H1 (cell line): ENCODE results near the gene PCDHGA1. TPM values are rescaled to one million over a fixed set of nuclear protein-coding genes. Genes with fewer than 3 reads are reported as not detected.

ENCODE experiments used
- CTCF ChIA-PET: fragments of 300-600 bp; sonication (Branson Sonifier 250); formaldehyde crosslinking; loops from one replicate; lab custom pipeline; 2021; ENCODE audit not compliant: partially characterized antibody; lab: Charles Lee
- POLR2A ChIA-PET: fragments of 300-600 bp; sonication (Branson Sonifier 250); formaldehyde crosslinking; loops from one replicate; lab custom pipeline; 2021; ENCODE audit warnings: inconsistent platforms; ENCODE audit not compliant: partially characterized antibody; lab: Charles Lee
- DNase-seq, 2 experiments: peaks; one replicate each; pipeline versions ENCODE4 v3.0.0 to v3.0.0-alpha.2; 2010 to 2022; ENCODE audit warnings: low spot score in 2 of 2, low read depth in 1 of 2, mixed read lengths in 1 of 2
- FAIRE-seq: peaks from 2 replicates; lab custom pipeline; 2011; peaks lifted over from hg19 to GRCh38; lab: Jason Lieb, UNC
- H2AFZ ChIP-seq: 2 replicates; pipeline ENCODE4 v1.8.1; 2012; ENCODE audit warnings: low read length, inconsistent platforms
- H2AK5ac ChIP-seq: 2 replicates; pipeline ENCODE4 v1.6.1; 2013; ENCODE audit warnings: low read depth, low read length
- H2BK120ac ChIP-seq: replicated peaks from 2 replicates; pipeline ENCODE3; 2013; ENCODE audit warnings: low read depth, low read length, inconsistent platforms
- H2BK12ac ChIP-seq: 2 replicates; pipeline ENCODE4 v1.6.1; 2013; ENCODE audit warnings: low read depth, low read length
- H2BK15ac ChIP-seq: 2 replicates; pipeline ENCODE4 v1.6.1; 2013; ENCODE audit warnings: low read length
- H2BK20ac ChIP-seq: 2 replicates; pipeline ENCODE4 v1.6.1; 2013; ENCODE audit warnings: low read length
- H2BK5ac ChIP-seq: 2 replicates; pipeline ENCODE4 v1.6.1; 2013; ENCODE audit warnings: low read depth, low read length
- H3K14ac ChIP-seq: 2 replicates; pipeline ENCODE4 v1.6.1; 2013; ENCODE audit warnings: inconsistent platforms; ENCODE audit not compliant: insufficient read length
- H3K18ac ChIP-seq: 2 replicates; pipeline ENCODE4 v1.6.1; 2013; ENCODE audit warnings: low read length; ENCODE audit errors: extremely low read depth
- H3K23ac ChIP-seq: 2 replicates; pipeline ENCODE4 v1.6.1; 2013; ENCODE audit warnings: inconsistent platforms; ENCODE audit not compliant: insufficient read length
- H3K23me2 ChIP-seq: 2 replicates; pipeline ENCODE4 v1.6.1; 2013; ENCODE audit warnings: low read depth, low read length
- H3K27ac ChIP-seq: 2 replicates; pipeline ENCODE4 v1.6.1; 2011; ENCODE audit warnings: low read depth, low read length, inconsistent platforms
- H3K27me3 ChIP-seq, 4 experiments: replicated peaks in 1 of 4; 1 replicate in 1 of 4; 2 replicates in 3 of 4; pipeline versions ENCODE4 v1.6.1 to v1.8.1; 2011 to 2013; ENCODE audit warnings: low read length in 3 of 4, mild to moderate bottlenecking in 3 of 4, inconsistent platforms in 2 of 4, mixed read lengths in 2 of 4, moderate library complexity in 1 of 4; ENCODE audit not compliant: control insufficient read depth in 3 of 4, insufficient read depth in 3 of 4; ENCODE audit errors: extremely low read depth in 1 of 4
- H3K36me3 ChIP-seq, 4 experiments: 2 replicates each; pipeline versions ENCODE4 v1.6.1 to v1.8.1; 2011 to 2013; ENCODE audit warnings: mild to moderate bottlenecking in 4 of 4, low read length in 3 of 4, moderate library complexity in 2 of 4, control low read depth in 1 of 4, inconsistent platforms in 1 of 4; ENCODE audit not compliant: insufficient read depth in 4 of 4, control insufficient read depth in 2 of 4
- H3K4ac ChIP-seq: replicated peaks from 2 replicates; pipeline ENCODE3; 2013; ENCODE audit warnings: low read length, low read depth, mixed read lengths, inconsistent platforms; ENCODE audit not compliant: insufficient read length
- H3K4me1 ChIP-seq, 4 experiments: replicated peaks in 1 of 4; 1 replicate in 1 of 4; 2 replicates in 3 of 4; pipeline versions ENCODE4 v1.6.1 to v1.8.1; 2011 to 2013; ENCODE audit warnings: low read length in 3 of 4, inconsistent platforms in 2 of 4, mixed read lengths in 1 of 4; ENCODE audit not compliant: insufficient read depth in 4 of 4, control insufficient read depth in 3 of 4
- H3K4me2 ChIP-seq, 2 experiments: 2 replicates each; pipeline versions ENCODE4 v1.6.1 to v1.8.1; 2011 to 2013; ENCODE audit warnings: low read depth in 2 of 2, low read length in 2 of 2, control low read depth in 1 of 2, inconsistent platforms in 1 of 2, mild to moderate bottlenecking in 1 of 2; ENCODE audit not compliant: insufficient read depth in 1 of 2
- H3K4me3 ChIP-seq, 4 experiments: fragments of 200-600, 300-600 bp in 1 of 4; sonication (generic), shearing (Covaris generic), sonication (Bioruptor Twin) in 1 of 4; 2 replicates each; pipeline versions ENCODE4 v1.5.1 to v1.8.1; 2011 to 2016; ENCODE audit warnings: low read length in 4 of 4, low read depth in 3 of 4, control low read depth in 2 of 4, inconsistent platforms in 2 of 4, mild to moderate bottlenecking in 2 of 4, mixed read lengths in 1 of 4, moderate library complexity in 1 of 4; ENCODE audit not compliant: insufficient read depth in 2 of 4; ENCODE audit errors: extremely low read depth in 1 of 4
- H3K56ac ChIP-seq: replicated peaks from 2 replicates; pipeline ENCODE3; 2013; ENCODE audit warnings: low read depth, mild to moderate bottlenecking, mixed read lengths, low read length, inconsistent platforms; ENCODE audit not compliant: insufficient read length
- H3K79me1 ChIP-seq: 2 replicates; pipeline ENCODE4 v1.6.1; 2013; ENCODE audit warnings: low read depth, low read length, control low read depth
- H3K79me2 ChIP-seq, 2 experiments: 2 replicates each; pipeline versions ENCODE4 v1.6.1 to v1.8.1; 2012 to 2013; ENCODE audit warnings: low read length in 2 of 2, mild to moderate bottlenecking in 2 of 2, inconsistent platforms in 1 of 2; ENCODE audit not compliant: insufficient read depth in 2 of 2, control insufficient read depth in 1 of 2
- H3K9ac ChIP-seq, 4 experiments: replicated peaks in 1 of 4; 1 replicate in 1 of 4; 2 replicates in 3 of 4; pipeline versions ENCODE4 v1.6.1 to v1.8.1; 2011 to 2013; ENCODE audit warnings: low read depth in 3 of 4, low read length in 3 of 4, control low read depth in 2 of 4, mild to moderate bottlenecking in 2 of 4, moderate library complexity in 2 of 4, inconsistent platforms in 1 of 4; ENCODE audit errors: extremely low read depth in 1 of 4
- H3K9me3 ChIP-seq, 2 experiments: 2 replicates each; pipeline versions ENCODE4 v1.6.1 to v1.8.1; 2012 to 2013; ENCODE audit warnings: mild to moderate bottlenecking in 2 of 2, moderate library complexity in 2 of 2, control low read depth in 1 of 2, inconsistent platforms in 1 of 2, low read depth in 1 of 2, low read length in 1 of 2, mixed read lengths in 1 of 2; ENCODE audit not compliant: insufficient read depth in 2 of 2
- H4K20me1 ChIP-seq, 2 experiments: replicated peaks in 1 of 2; 2 replicates each; pipeline versions ENCODE3 to v1.8.1; 2011 to 2013; ENCODE audit warnings: inconsistent platforms in 2 of 2, low read length in 2 of 2, mild to moderate bottlenecking in 1 of 2; ENCODE audit not compliant: insufficient read depth in 2 of 2, control insufficient read depth in 1 of 2
- H4K5ac ChIP-seq: 2 replicates; pipeline ENCODE4 v1.6.1; 2013; ENCODE audit warnings: low read length, low read depth, mixed read lengths, inconsistent platforms; ENCODE audit not compliant: insufficient read length
- H4K8ac ChIP-seq: 2 replicates; pipeline ENCODE4 v1.8.0; 2013; ENCODE audit warnings: mild to moderate bottlenecking, moderate library complexity, low read length, inconsistent platforms; ENCODE audit not compliant: insufficient read depth; ENCODE audit errors: extremely low read depth
- H4K91ac ChIP-seq: replicated peaks from 2 replicates; pipeline ENCODE3; 2013; ENCODE audit warnings: low read length, mixed read lengths, inconsistent platforms; ENCODE audit not compliant: insufficient read length
- CBX8 ChIP-seq: fragments of 300-800, 300-1000 bp; sonication (generic); IDR thresholded peaks from 2 replicates; pipeline ENCODE4 v1.7.1; 2016; ENCODE audit warnings: low read depth, low read length, borderline replicate concordance
- KDM1A ChIP-seq: fragments of 200-600, 300-600 bp; sonication (generic); IDR thresholded peaks from 2 replicates; pipeline ENCODE4 v1.7.1; 2016; ENCODE audit warnings: mild to moderate bottlenecking, low read length, borderline replicate concordance
- POLR2A ChIP-seq, 2 experiments: IDR thresholded peaks; 1 replicate in 1 of 2; 2 replicates in 1 of 2; pipeline ENCODE4 v1.6.1; 2011; ENCODE audit warnings: low read depth in 2 of 2, low read length in 2 of 2, mild to moderate bottlenecking in 2 of 2; ENCODE audit errors: control extremely low read depth in 1 of 2
- SAP30 ChIP-seq: fragments of 300-600 bp; sonication (generic); IDR thresholded peaks from 2 replicates; pipeline ENCODE4 v1.7.1; 2012; ENCODE audit warnings: low read length, moderate library complexity, mild to moderate bottlenecking, inconsistent platforms; ENCODE audit not compliant: insufficient read depth, insufficient replicate concordance
- SUZ12 ChIP-seq: fragments of 200-600 bp; sonication (generic); IDR thresholded peaks from 2 replicates; pipeline ENCODE4 v1.6.1; 2012; ENCODE audit warnings: mild to moderate bottlenecking, inconsistent platforms, low read length, moderate library complexity, mixed read lengths
- WGBS, 2 experiments: shearing (Covaris generic) in 1 of 2; methylation state at CpG; one replicate each; pipeline versions ENCODE4 v1.1.6 to v1.1.7; 2013 to 2015; ENCODE audit warnings: low lambda C conversion rate in 2 of 2, mixed read lengths in 2 of 2, inconsistent platforms in 1 of 2, low coverage in 1 of 2, missing lambda C conversion rate in 1 of 2; ENCODE audit not compliant: insufficient replicate concordance in 2 of 2, insufficient coverage in 1 of 2, insufficient read length in 1 of 2; ENCODE audit errors: extremely low coverage in 1 of 2, missing lambda C conversion rate in 1 of 2; 5-methylcytosine and 5-hydroxymethylcytosine counted together
- polyA plus RNA-seq, 7 experiments: library from polyadenylated mRNA; depleted of rRNA in 3 of 7; stranded (reverse) in 5 of 7; unstranded in 2 of 7; fragments of >200 nt in 5 of 7; fragments of 200-250 nt in 2 of 7; gene quantifications; 1 replicate in 5 of 7; 2 replicates in 1 of 7; 4 replicates in 1 of 7; pipeline versions ENCODE4 v1.2.1 to v1.2.3, GENCODE V29; 2011 to 2013; ENCODE audit warnings: missing spikeins in 2 of 7, mixed read lengths in 2 of 7
- total RNA-seq: library from RNA; stranded (reverse); fragmentation: NEBNext Ultra II Directional; extraction: Animal tissue kit (Norgen Biotek cat#: 25700); gene quantifications from 2 replicates; pipeline ENCODE4 v1.2.1, GENCODE V29; 2021

The PCDHGA1 gene
- total and polyA plus RNA-seq, 2 of the 8 experiments (the other 6 are each of a cell fraction or from before 2014, with no cell fraction given): 0.57 to 0.89 TPM

- FAIRE-seq: no peak
- H4K5ac ChIP-seq: no peak overlapping the region
- TF ChIP-seq POLR2A (IDR thresholded peaks at IDR 0.05; ENCODE audit: control extremely low read depth in 1 of 2, low read depth in 2 of 2, low read length in 2 of 2) (no peak), CBX8 (no peak), KDM1A (no peak), SAP30 (no peak), SUZ12 (peak; percentile 11; the same call in 1 of the 2 replicates)
- TF ChIP-seq, all 59 proteins: peak for 1
- CTCF ChIA-PET: interaction anchor here (0.8 to 8.6 kb wide), 31 partner anchors 12 to 342 kb away, joined by 3 to 218 read pairs (median 6); partner anchors contain the start of genes PCDHB10, PCDHB12, PCDHB15 and PCDHB5
- Histone ChIP-seq H3K4me3 (peak overlapping the region; percentile 68 to 85 (median 74); a peak in 5 of 8 replicates), H2AFZ (no peak overlapping the region), H2BK15ac (no peak overlapping the region), H3K9me3 (no peaks in the 10 kb centered on the region), H2AK5ac (no peak overlapping the region), H3K56ac (no peak overlapping the region), H2BK5ac (no peak overlapping the region), H3K79me2 (no peaks in the 10 kb centered on the region), H3K23me2 (no peaks in the 10 kb centered on the region; the same call in 1 of the 2 replicates), H3K4me2 (peak overlapping the region; percentile 98 to 100), H3K79me1 (no peaks in the 10 kb centered on the region), H3K18ac (no peak overlapping the region), H4K91ac (no peak overlapping the region), H2BK20ac (no peak overlapping the region), H3K23ac (no peak overlapping the region), H3K36me3 (no peaks in the 10 kb centered on the region), H2BK12ac (no peak overlapping the region), H3K27me3 (peaks cover 11 to 24% (median 23%) of the 10 kb centered on the region in 4 experiments), H3K9ac (no peak overlapping the region), H3K14ac (no peak overlapping the region), H3K4me1 (peaks cover 0 to 5% (median 3%) of the 10 kb centered on the region in 4 experiments; a peak in 4 of 7 replicates), H4K20me1 (peaks cover 0 to 14% of the 10 kb centered on the region in 2 experiments), H3K27ac (no peak overlapping the region), H2BK120ac (no peak overlapping the region), H4K8ac (no peak overlapping the region), H3K4ac (no peak overlapping the region)
- no peak for DNase-seq
- POLR2A ChIA-PET: interaction anchor here (1.4 to 1.6 kb wide), 2 partner anchors 16 to 37 kb away, joined by 4 to 5 read pairs; no protein-coding TSS in a partner anchor
- whole genome bisulfite sequencing, 2 experiments: 87% methylated on average over 24 of the region's 24 CpGs; no CpG with 5 or more reads in 1 of the 2 experiments
These were observed 146.8 kb downstream of the PCDHGA1 start for GRCh38 chr5:141477044-141477575.
